GM18499 (cell line): ENCODE results near the gene UGT2B28.
"Not testable (repeated sequence)": the region's sequence is repeated elsewhere in the genome, so short reads cannot be mapped to it uniquely, and the experiment has no call there.

Experiments used
- ATAC-seq: cut with Tn5 transposase; IDR thresholded peaks from one replicate; pipeline ENCODE4 v1.9.1; 2021; ENCODE audit warnings: moderate number of reproducible peaks; ENCODE audit not compliant: insufficient read depth, unreplicated experiment

UGT2B28 gene

DNA sequence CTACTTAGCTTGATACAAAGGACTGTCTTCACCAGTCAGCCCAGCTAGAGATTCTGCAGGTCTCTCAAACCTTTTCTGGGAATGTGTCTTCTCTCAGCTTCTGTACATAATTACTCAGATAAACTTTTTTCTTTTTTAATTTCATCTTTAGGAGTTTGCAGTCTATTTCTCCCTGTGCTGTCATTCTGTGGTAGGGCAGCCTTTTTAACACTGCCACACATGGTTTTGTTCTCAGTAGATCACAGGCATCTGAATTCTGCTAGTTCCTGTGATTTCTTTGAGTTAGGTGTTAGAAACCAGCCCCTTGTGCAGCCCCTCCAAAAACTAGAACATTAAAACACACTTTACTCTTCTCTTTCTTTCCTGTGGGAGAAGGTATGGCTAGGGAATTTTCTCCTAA is 55.2 kb downstream of the UGT2B28 start:
- ATAC-seq = not testable (repeated sequence)

DNA sequence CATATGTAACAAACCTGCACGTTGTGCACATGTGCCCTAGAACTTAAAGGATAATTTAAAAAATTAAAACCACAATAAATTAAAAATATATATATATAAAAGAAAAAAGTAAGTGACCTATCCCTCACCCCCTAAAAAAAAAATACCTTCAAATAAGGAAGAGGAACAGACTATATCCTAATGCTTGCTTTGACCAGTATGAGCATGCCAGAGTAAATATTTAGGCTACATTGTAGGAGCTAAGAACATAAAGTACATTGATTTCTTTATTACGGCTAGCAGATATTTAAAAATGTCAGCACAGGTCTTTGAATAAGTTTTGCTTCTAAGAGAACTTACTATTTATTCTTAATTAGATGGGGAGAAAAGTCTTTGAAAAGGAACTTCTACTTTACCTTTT is 62.8 kb downstream of the UGT2B28 start:
- ATAC-seq = not testable (repeated sequence)

DNA sequence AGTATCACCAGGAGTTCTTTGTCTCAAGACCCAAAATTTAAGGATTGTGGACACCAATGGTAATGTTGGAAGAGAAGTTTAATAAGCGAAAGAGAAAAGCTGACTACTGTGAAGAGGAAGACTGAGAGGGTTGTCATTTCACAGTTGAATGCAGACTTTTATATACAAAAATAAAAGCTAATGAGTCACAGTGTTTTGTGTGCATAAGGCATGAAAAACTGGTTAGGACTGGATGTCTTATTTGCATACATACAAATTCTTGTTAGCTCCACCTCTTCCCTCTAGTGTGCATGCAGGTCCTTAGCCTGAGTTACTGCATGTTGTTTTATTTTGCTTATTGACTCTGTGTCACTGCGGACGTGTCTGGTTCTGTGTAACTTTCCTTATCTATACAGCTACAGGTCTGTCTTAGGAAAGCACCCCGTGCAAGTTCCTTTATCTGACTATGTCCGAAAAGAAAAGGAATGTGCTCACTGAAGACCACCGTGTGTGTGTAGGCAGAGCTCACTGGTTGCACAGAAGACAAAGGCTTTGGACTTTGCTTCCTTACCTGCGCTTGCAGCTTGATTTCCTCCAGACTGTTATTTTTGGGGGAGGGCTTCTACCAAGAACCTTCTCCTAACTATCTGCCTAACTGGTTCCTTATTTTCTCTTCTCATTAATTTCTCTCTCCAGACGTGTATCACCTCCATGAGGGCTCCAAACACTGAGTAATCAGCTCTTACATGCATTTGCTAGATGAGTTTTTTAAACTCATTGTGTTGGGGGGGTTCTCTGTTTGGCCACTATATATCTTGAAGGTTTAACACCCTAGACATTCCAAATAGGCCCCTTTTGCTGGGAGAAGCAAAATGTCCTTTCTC is 63.5 kb downstream of the UGT2B28 start:
- ATAC-seq = not testable (repeated sequence)
